ENCODE results near the gene KDM4B. TPM values are rescaled to one million over a fixed set of nuclear protein-coding genes. Genes with fewer than 3 reads are reported as not detected.

The KDM4B gene
- total RNA-seq, 1 experiment from 2014 or later = 7.2 TPM

DNA sequence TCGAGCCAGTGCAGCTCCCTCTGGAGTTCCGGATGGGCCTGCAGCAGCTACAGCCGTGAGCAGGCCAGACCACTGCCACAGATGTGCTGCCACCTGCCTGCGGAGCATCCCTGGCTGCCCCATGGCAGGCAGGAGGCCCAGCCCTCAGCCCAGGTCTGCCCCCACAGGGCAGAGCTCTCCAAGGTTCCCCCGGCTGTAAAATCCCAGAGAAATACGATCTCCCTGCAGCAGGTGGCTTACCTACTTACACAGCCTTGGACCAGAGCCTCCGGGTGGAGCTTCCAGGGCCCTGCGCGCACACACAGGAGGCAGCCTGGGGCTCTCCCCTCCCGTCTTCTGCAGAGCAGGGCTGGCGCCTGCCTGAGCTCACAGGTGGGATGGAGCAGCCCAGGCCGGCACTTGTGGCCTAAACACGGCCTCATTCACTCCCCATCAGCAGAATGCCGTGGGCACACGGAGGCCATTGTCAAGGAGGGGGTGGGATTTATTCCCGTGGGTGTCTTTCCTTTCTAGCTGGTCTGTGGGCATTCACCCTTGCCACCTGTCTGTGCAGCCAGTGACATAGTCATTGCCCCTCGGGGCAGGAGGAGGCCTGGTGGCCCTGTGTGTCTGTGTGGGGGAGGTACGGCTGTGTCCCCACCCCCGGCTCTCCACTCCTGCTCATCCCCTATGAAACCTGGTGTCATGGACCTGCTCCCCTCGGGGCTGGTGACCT, 118.0 kb downstream of the KDM4B start:
- no peak for DNase-seq (ENCODE audit: low spot score)

GRCh38 chr19:5089283-5089682, 120.4 kb downstream of the KDM4B start:
- DNase-seq (ENCODE audit: low spot score) = no peak

DNA sequence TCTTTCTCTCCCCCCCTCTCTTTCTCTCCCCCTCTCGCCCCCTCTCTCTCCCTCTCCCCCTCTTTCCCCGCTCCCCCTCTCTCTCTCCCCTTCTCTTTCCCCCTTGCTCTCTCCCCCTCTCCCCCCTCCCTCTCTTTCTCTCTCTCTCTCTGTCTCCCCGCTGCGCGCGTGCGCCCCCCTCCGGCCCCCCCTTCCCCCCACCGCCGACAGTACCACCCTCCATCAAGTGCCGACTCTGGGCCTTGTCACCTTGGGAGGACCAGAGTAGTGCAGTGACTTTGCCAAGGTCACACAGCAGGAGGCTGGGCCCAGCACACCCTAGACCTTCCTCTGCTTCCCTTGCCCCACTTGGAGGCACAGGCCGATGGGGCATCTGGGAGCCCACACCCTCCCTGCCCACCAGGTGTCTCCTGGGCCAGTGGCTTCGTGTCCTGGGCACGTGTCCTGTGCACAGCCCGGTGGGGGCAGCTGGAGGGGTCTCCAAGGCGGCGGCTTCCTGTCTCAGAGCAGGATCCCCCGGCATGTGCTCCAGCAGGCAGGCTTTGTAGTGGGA, 121.6 kb downstream of the KDM4B start:
- no peak for DNase-seq (ENCODE audit: low spot score)

DNA sequence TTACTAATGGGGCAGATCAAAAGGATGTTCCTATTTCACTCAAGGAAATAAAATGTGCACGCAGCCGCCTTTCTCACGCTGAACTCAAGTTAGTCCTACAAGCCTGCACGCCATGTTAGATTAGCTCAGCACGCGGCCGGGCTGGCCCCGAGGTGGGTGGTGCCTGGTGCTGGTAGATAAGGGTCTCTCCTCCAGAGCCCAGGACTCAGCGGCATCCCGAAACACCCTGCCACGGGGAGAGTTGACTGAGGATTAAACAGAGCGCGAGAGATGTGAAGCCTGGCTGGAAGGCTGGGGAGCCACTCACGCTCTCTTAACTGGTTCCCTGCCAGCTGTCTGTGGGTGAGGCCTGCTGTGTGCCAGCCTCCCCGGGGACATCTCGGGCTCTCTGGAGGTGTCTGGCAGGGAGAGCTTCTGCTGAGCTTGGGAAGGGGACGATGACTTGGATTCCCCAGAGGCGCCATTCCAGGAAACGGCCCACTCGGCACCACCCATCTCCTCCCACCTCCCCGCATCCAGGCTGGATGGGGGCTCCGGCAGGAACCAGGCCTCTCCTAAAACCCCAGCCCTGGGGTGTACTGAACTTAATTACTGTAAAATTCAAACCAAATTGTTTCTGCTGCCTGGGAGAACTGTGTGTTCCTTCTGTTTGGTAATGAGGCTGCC, 122.2 kb downstream of the KDM4B start:
- no peak for DNase-seq (ENCODE audit: low spot score)

GRCh38 chr19:5091684-5092480, 123.0 kb downstream of the KDM4B start:
- DNase-seq (ENCODE audit: low spot score) = no peak

- no peak for DNase-seq (ENCODE audit: low spot score)
Observed at GRCh38 chr19:5092481-5092843, 123.5 kb downstream of the KDM4B start.

GRCh38 chr19:5093297-5093928, 124.5 kb downstream of the KDM4B start:
- DNase-seq (ENCODE audit: low spot score) = no peak

DNA sequence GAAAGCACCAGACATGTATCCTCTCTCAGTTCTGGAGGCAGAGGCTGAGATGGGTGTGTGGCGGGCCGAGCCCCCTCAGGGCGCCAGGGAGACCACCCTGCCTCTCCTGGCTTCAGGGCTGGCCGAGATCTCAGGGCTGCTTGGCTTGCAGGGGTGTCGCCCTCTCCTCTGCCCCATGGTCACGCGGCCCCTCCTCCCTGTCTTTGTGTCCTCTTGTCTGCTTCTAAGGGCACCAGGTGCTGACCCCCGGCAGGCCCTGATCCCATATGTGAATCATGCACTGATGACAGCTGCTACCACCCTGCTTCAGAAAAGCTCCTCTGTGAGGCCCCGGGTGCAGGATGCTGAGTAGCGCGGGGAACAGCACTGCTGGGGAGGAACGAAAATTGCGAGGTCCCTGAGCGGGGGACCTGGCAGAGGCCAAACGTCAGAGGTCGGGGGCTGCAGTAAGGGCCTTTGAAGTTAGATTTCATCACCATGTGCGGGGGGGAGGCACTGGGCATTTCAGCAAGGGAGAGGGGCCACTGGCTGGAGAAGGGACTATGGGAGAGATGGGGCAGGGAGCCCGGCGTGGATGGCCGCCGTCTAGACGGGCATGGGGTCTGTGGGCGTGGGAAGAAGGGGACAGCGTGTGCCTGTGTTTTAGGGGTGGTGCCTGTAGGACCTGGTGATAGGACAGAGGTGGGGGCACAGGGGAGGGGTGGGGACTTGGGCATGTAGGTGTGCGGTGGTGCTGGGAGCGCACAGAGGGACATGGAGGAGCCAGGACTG, 125.2 kb downstream of the KDM4B start:
- no peak for DNase-seq (ENCODE audit: low spot score)

DNA sequence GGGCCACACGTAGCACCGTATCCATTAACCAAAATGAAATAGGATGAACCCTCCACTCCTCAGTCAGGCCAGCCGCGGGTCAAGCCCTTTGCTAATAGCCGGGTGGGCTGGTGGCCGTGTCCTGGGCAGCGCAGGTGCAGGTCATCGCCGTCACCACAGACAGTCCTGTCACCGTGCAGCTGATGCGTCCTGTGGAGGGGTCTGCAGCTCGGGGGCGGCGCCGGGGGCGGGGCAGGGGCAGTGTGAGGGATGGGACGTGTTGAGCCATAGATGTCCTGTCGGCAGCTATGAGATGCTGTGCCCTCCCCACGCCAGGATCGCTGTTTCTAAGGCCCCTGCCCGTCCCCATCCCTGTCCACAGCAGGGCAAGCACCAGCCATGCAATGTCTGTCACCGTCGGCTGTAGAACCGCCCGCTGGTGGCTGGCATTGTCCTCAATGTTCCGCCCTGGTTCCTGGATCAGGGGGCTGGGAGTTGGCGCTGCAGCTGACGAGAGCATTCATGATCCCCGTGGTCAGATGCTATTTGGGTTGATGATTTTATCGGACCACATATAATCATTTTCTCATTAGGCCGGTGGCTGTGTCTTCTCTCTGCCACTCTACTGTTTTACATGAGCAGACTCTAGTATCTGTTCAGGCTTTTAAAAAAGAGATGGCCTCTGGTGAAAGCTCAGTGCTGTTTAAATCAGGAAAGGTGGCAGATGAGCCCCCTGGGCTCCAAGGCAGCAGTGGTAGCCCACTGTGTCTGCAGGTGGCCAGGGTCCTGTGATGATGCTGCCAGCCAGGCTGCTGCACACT, 126.1 kb downstream of the KDM4B start:
- DNase-seq (ENCODE audit: low spot score) = no peak

DNA sequence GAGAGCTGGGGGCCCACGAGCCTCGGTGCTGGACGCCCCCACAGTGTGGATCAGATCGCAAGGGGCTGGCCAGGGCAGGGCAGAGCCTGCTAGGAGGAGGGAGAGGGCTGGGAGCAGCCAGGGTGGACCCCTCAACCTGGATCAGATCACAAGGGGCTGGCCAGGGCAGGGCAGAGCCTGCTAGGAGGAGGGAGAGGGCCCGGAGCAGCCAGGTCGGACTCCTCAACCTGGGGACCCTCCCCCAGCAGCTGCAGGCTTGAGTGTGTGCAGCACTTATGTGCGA, 126.6 kb downstream of the KDM4B start:
- no peak for DNase-seq (ENCODE audit: low spot score)

DNA sequence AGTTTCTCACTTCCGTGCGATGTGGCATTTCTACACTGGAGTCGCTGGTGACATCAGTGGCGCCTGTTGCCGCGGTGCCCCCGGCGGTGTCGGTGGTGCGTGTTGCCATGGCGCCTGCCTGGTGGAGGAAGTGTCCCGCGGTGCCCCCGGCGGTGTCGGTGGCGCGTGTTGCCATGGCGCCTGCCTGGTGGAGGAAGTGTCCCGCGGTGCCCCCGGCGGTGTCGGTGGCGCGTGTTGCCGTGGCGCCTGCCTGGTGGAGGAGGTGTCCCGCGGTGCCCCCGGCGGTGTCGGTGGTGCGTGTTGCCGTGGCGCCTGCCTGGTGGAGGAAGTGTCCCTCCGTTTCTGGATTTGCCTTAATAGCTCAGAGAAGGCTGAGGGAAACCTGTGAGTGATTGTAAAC, 127.6 kb downstream of the KDM4B start:
- DNase-seq (ENCODE audit: low spot score) = no peak

DNA sequence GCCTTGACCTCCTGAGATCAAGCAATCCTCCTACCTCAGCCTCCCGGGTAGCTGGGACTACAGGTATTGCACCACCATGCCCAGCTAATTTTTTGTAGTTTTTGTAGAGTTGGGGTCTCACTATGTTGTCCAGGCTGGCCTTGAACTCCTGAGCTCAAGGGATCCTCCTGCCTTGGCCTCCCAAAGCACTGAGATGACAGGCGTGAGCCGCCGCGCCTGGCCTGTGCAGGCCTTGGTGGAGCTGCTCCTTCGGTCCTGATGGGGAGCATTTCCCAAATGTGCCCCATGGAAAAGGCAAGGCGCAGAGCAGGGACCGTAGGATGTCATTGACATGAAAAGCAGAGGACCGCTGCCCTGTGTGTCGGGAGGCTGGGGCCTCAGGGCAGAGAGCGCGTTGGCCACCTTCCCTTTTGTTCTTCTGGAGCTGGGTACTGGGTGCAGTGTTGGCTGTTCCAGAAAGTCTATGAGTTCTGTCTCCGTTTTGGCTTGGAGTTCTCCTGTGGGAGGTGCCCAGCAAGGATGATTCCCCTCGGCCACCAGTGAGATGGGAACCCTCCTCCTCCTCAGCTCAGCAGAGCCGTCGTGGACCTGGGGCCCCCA, 128.5 kb downstream of the KDM4B start:
- no peak for DNase-seq (ENCODE audit: low spot score)

GRCh38 chr19:5097959-5098623, 129.2 kb downstream of the KDM4B start:
- no peak for DNase-seq (ENCODE audit: low spot score)

DNA sequence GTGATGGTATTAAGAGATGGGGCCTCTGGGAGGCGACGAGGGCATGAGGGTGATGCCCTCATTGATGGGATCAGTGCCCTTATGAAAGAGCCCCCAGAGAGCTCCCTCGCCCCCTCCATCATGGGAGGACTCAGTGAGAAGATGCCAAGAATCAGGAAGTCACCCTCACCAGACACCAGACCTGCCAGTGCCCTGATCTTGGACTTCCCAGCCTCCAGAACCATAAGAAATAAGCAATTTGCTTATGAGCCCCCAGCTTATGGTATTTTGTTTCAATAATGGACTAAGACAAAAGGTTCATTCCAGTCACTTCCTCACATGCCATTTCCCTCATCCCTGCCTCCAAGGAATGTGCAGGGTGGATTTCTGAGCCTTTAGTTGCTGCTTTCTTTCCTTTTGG, 129.7 kb downstream of the KDM4B start:
- no peak for DNase-seq (ENCODE audit: low spot score)

- DNase-seq (ENCODE audit: low spot score) = no peak
Observed at GRCh38 chr19:5099701-5100221, 130.8 kb downstream of the KDM4B start.

DNA sequence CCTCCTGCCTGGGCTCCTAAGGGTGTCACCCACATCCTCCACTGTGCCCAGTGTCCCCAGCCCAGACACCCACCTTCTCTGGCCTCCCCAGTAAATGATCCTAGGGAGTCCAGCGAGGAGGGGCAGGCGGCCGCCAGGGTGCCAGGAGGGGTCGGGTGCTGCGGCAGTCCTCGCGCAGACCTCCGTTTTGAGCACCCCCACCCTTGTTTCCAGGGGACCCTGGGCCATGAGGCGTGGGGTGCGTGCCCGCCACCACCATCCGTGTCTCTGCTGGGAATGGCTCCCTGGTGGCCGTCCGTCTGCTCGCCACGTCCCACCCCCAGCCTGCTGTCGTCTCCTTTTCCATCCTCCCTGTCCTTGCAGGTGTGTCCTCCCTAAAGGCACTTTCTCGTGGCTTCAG, 133.0 kb downstream of the KDM4B start:
- DNase-seq (ENCODE audit: low spot score) = no peak

DNA sequence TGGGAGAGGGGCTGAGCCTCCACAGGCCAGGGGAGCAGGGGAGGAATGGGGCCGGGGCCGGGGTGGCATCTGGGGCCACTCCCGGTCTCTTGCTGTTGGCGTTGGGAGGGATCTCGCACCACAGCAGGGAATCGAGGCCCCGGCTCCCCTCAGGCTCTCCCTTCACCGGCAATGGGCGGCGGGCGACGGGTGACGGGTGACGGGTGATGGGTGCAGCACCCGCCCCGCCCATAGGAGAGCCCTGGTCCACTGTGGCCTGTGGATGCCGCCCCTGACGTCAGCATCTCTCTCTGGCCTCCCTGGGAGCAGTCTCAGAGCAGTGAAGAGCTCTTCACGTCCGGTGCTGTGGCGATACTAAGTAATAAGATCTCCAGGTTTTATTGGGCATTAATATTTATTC, 133.6 kb downstream of the KDM4B start:
- no peak for DNase-seq (ENCODE audit: low spot score)

DNA sequence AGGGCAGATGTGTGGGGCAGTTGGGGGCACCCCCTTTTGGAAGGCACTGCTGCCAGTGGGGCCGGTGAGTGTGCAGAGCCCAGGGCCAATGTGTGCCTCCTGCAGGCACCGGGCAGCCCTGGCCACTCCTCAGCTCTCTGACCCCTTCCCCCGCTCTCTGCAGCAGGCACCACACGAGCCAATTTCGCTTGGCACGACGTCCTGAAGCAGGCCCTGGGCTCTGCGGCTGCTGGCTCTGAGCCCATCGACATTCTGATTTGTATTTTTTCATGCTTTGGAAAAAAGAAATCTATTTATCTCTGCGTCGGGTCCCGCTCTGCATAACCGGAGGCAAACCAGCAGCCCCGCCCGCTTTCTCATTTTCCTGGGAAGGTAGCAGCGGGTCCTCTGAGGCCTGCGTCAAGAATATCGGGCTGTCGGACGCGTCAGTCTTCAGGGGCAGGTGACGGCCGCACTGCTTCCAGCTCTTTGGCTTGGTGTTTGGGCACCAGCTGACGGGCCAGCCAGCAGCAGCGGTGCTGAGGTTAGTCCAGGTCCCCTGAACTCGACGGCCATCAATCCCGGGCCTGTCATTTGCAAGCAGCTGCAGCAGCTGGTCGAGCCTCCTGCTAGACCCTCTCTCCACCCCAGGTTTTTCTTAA, 134.3 kb downstream of the KDM4B start:
- DNase-seq (ENCODE audit: low spot score) = no peak

- DNase-seq (ENCODE audit: low spot score) = no peak
Observed at GRCh38 chr19:5103812-5104410, 135.0 kb downstream of the KDM4B start.

Measured in H4 (cell line).